Stimulated activated CD8-positive, alpha-beta memory T cell treated with anti-CD3 and anti-CD28 coated beads, Interleukin-4, amount 100 ng/mL, for 48 hours (primary cell): ENCODE data around the gene ABCB8.

ENCODE experiments used
- DNase-seq: peaks from one replicate; pipeline ENCODE4 v3.0.0-alpha.2; 2020

Gene ABCB8

GRCh38 chr7:151028131-151028947 is at the start of gene ABCB8:
Gene ABCB8 (plus strand): TSS chr7:151028450. CDS start chr7:151028516, 66 bp downstream.
- peak; percentile 99 for DNase-seq

GRCh38 chr7:150979713-150980390 is 48.4 kb upstream of the ABCB8 start:
- DNase-seq: no peak

DNA sequence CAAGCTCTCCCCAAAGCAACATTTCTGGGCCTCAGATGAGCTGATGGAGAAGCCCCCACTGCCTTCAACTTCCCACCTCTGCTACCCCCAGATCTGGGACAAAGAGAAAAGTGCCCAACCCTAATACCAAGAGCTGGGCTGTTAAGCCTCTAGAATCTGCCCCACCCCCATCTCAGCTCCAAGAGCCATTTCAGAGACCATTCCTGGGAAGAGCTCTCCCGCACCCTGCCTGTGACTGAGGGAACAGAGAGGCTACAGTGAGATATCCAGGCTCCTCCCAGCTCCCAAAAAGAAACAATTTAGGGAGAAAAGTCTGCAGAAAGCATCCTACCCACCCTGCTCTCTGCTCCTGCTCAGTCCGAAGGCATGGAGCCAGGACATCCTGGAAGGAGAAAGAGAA is 47.6 kb upstream of the ABCB8 start:
- DNase-seq: no peak

DNA sequence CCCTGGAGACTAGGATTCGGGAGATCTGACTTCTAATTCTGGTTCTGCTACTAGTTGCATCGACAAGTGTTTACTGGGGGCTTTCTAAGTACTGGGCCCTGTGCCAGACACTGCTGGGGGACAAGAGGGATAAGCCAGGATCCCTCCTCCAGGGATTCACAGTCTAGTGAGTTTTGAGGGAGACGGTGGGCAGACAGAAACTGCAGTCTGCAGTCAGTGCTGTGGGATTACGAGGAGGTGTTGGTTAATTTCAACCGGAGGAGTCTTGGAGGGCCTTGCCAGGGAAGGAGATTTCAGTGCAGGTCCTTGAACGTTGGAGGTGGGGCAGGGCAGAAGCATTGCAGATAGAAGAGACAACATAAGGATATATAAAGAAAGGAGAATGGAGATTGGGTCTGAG is 46.6 kb upstream of the ABCB8 start:
- no peak for DNase-seq

DNA sequence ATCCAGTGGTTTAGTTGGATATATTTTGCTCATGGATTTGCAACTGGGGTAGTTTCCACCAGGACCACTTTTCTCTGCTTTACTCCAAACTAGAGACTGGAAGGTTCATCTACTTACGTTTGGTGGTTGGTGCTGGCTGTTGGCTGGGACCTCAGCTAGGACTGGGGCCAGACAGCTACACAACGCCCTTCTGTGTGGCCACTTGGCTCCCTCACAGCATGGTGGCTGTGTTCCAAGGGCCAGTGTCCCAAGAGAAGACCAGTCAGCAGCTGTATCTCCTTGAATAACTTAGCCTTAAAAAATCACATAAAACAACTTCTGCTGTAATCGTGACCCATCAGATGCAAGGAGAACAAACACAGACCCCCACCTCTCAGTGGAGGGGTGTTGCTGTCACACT is 45.9 kb upstream of the ABCB8 start:
- DNase-seq: no peak

DNA sequence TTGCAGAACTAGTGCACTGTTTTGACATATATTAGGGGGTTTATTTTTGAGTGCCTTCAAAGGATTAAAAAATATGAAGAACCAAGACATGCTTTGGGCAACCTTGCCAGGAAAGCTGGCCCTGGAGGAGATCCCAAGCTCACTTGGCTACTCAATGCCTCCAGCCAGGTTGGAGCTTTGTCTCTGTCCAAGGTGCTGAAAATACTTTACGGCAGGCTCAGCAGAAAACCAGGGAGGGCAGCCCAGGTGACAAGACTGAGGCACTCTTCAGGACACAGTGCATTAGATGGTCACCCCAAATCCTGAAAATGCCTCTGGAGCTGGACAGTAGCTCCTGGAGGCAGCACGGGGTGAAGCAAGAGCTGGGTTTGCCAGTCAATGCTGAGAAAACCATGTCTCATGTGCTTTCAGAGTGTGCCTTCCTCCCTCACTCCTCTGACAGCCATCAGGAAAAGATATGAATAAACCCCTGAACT is 44.3 kb upstream of the ABCB8 start:
- DNase-seq: peak; percentile 50

DNA sequence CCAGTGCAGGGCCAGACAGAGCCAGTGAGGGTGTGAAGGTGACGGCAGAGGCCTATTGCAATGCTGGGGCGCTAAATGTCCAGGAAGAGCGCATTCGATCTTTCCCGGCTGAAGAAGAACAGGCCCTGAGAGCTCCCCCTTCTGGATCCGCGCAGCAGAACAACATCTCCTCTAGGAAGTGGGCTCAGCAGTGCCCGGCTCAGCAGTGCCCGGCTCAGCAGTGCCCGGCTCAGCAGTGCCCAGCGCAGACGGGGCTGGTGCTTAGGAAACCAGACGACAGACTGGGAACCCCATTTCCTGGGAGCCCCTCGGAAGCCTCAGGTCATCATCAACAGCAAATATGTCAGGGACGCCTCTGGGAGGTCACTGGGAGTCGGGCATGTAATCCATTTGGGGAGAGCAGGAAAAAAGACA is 42.1 kb upstream of the ABCB8 start:
- peak; percentile 79 for DNase-seq

DNA sequence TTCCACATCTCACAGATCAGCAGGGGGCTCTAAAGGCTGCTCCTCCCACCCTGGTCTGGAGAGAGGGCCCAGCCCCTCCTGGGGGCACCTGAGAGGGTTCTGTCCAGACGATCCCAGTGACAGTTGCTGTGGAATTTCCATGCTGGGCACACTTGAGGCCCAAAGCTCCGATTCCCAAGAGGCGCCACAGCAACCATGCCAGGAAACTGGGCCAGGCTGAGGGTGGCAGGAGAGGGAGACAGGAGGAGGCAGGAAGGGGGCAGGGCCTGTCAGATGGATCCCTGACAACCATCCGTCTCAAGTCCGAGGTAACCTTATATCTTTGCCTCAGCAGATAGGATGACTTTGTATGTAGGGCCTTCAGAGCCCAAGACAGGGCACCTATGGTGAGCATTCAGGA is 41.7 kb upstream of the ABCB8 start:
- no peak for DNase-seq

GRCh38 chr7:150988230-150989226 is 39.7 kb upstream of the ABCB8 start:
- DNase-seq: peak; percentile 88

DNA sequence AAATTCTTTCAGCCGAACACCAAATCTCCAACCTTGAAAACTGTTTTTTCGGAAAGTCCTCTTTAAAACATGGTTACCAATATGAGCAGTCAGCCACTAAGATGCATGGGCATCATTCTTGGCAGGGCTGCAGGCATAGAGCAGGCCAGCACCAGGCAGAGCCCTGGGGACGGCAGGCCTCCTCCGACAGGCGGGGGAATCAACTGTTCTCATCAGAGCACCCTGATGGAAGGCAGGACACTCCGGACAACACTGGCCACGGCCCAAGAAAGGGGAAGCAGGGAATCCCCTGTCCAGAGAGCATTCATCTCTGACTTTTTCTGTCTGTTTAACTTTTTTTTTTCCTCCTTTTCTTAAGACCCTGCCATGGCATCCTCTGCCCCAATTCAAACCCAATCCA is 38.8 kb upstream of the ABCB8 start:
- DNase-seq: no peak

DNA sequence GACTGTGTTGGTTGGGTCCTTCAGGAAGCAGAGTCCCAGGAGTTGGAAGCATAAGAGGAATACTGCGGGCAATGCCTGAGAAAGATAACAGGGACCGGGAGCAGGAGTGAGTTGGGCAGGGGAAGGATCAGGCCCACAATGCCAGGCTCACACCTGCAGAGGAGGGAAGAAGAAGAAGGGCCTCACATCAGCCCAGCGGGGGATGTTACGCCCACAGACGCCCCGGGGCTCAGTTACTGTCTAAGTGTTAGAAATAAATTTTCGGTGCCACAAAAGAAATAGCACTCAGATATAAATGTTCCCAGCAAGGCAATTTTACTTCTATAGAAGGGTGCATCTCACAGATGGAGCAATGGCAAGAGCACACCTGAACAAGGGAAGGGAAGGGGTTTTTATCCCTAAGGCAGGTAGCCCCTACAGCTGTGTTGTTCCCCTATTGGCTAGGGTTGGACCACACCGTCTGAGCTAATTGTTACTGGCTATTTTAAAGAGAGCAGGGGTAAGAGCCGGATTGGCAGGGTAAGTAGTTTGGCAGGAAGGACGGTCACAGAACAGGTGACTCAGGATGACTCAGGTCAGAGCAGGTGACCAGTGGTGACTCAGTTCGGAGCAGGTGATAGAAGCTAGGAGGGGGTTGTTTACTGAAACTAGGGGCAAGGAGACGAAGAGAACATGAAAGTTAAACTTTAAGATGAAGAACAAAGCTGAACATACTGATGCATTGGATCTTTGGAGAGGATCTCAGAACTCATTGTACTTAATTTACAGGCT is 37.6 kb upstream of the ABCB8 start, which contains the start of gene NOS3:
Gene NOS3 (plus strand): TSS at position 602 of the 771 bp plus-strand sequence. CDS start 2,787 bp downstream, outside the sequence.
- no peak for DNase-seq

DNA sequence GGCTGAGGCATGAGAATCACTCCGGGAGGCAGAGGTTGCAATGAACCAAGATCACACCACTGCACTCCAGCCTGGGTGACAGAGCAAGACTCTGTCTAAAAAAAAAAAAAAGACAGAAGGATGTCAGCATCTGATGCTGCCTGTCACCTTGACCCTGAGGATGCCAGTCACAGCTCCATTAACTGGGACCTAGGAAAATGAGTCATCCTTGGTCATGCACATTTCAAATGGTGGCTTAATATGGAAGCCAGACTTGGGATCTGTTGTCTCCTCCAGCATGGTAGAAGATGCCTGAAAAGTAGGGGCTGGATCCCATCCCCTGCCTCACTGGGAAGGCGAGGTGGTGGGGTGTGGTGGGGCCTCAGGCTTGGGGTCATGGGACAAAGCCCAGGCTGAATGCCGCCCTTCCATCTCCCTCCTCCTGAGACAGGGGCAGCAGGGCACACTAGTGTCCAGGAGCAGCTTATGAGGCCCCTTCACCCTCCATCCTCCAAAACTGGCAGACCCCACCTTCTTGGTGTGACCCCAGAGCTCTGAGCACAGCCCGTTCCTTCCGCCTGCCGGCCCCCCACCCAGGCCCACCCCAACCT is 36.1 kb upstream of the ABCB8 start:
- no peak for DNase-seq

DNA sequence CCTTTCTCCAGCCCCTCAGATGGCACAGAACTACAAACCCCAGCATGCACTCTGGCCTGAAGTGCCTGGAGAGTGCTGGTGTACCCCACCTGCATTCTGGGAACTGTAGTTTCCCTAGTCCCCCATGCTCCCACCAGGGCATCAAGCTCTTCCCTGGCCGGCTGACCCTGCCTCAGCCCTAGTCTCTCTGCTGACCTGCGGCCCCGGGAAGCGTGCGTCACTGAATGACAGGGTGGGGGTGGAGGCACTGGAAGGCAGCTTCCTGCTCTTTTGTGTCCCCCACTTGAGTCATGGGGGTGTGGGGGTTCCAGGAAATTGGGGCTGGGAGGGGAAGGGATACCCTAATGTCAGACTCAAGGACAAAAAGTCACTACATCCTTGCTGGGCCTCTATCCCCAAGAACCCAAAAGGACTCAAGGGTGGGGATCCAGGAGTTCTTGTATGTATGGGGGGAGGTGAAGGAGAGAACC is 35.4 kb upstream of the ABCB8 start:
- no peak for DNase-seq

DNA sequence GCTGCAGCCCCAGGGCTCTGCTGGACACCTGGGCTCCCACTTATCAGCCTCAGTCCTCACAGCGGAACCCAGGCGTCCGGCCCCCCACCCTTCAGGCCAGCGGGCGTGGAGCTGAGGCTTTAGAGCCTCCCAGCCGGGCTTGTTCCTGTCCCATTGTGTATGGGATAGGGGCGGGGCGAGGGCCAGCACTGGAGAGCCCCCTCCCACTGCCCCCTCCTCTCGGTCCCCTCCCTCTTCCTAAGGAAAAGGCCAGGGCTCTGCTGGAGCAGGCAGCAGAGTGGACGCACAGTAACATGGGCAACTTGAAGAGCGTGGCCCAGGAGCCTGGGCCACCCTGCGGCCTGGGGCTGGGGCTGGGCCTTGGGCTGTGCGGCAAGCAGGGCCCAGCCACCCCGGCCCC is 34.7 kb upstream of the ABCB8 start:
- DNase-seq: no peak

DNA sequence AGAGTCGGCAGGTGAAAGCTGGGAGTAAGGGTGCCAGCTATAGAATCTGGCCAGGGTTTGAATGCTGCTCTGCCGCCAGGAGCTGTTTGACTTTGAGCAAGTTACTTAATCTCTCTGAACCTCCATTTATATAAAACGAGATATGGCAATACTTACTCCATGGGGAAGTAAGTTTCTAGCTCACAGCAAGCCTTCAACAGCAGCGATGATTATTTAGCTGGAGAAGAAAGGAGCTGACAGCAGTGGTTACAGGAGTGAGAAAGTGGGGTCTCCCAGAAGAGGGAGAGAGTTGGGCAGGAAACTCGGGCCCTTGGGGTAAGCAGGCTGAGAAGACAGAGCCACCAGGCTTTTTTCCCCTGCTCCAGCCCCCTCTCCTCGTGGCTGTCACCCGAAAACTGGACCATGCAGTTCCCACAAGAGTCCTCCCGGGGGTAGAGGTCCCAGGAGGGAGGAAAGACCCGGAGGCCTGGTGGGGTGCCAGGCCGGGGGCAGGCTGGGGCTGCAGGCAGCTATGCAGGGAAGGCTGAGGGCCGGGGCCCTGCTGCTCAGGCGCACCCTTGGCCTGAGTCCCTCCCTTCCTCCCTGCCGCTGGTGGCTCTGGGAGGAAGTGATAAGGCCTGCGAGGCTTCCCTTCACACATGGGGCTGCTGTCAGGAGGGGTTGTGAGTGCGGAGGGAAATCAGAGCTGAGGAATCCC is 34.0 kb upstream of the ABCB8 start:
- no peak for DNase-seq

DNA sequence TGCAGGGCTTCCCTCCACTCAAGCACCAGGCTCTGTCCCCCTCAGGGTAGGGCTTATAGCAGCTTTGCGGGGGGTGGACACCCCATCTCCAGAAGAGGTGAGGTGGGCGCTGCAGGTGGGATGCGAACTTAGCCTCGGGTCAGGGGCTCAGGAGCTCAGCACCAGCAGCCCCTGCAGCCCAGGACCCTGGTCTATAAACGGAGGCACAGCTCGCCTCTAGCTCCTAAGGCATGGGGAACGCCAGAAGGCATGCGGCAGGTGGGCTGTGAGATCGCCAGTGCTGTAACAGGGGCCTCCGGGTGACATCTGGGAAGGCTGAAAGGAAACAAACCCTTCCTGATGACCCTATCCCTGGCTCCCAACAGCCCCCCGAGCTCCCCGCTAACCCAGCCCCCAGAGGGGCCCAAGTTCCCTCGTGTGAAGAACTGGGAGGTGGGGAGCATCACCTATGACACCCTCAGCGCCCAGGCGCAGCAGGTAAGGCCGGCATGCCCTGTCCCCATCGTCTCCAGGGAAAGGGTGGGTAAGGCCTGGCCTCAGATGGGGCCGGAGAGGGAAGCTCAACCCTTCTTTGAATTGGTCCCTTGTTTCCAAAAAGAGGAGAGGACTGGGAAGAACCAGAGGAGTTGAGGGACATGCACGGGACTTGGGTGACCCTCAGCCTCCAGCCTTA is 33.3 kb upstream of the ABCB8 start:
- no peak for DNase-seq

- DNase-seq: no peak
Observed at GRCh38 chr7:150996376-150997074, 31.7 kb upstream of the ABCB8 start.

GRCh38 chr7:150997075-150997511 is 31.2 kb upstream of the ABCB8 start:
- no peak for DNase-seq

- DNase-seq: no peak
Observed at GRCh38 chr7:150997817-150998216, 30.4 kb upstream of the ABCB8 start.

DNA sequence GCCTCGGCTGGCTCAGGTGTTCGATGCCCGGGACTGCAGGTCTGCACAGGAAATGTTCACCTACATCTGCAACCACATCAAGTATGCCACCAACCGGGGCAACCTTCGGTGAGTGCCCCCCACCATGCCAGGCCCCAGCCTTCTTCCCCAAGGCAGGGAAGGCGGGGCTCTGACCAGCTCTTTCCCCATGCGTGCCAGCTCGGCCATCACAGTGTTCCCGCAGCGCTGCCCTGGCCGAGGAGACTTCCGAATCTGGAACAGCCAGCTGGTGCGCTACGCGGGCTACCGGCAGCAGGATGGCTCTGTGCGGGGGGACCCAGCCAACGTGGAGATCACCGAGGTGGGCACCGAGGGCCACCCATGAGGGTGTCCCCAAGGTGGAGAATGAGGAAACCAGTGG is 29.9 kb upstream of the ABCB8 start:
- DNase-seq: no peak
